GM18519 (cell line): ENCODE measurements around the gene CTNNA3.
A peak's percentile ranks its signal among the peaks of the same experiment; 100 is the strongest.
"Not testable (repeated sequence)": the region's sequence is repeated elsewhere in the genome, so short reads cannot be mapped to it uniquely, and the experiment has no call there.

Source experiments
- ATAC-seq: cut with Tn5 transposase; IDR thresholded peaks from one replicate; pipeline ENCODE4 v1.9.1; 2021; ENCODE audit warnings: mild to moderate bottlenecking, moderate library complexity; ENCODE audit not compliant: unreplicated experiment, low FRiP score

Gene CTNNA3

GRCh38 chr10:67696029-67696428 lies at the start of gene CTNNA3:
Gene CTNNA3 (minus strand): TSS chr10:67696195.
- peak; percentile 92 for ATAC-seq

- ATAC-seq: no peak
Measured at GRCh38 chr10:67735430-67735829, 39.4 kb upstream of the CTNNA3 start.

GRCh38 chr10:67733511-67733910 lies 37.5 kb upstream of the CTNNA3 start:
- no peak for ATAC-seq

GRCh38 chr10:67725567-67725966 lies 29.6 kb upstream of the CTNNA3 start:
- ATAC-seq: no peak

GRCh38 chr10:67723601-67724000 lies 27.6 kb upstream of the CTNNA3 start:
- no peak for ATAC-seq

- ATAC-seq: peak; percentile 96
Measured at GRCh38 chr10:67722113-67722512, 26.1 kb upstream of the CTNNA3 start.

- not testable (repeated sequence) for ATAC-seq
Measured at GRCh38 chr10:67716455-67716854, 20.5 kb upstream of the CTNNA3 start.

- ATAC-seq: no peak
Measured at GRCh38 chr10:67705921-67706320, 9.9 kb upstream of the CTNNA3 start.

GRCh38 chr10:67699613-67700270 lies 3.7 kb upstream of the CTNNA3 start:
- ATAC-seq: not testable (repeated sequence)

- no peak for ATAC-seq
Measured at GRCh38 chr10:67698164-67698563, 2.2 kb upstream of the CTNNA3 start.

- peak; percentile 73 for ATAC-seq
Measured at GRCh38 chr10:67697724-67698131, 1.7 kb upstream of the CTNNA3 start.

GRCh38 chr10:67696679-67697078 lies 684 bp upstream of the CTNNA3 start:
- no peak for ATAC-seq

- no peak for ATAC-seq
Measured at GRCh38 chr10:67695555-67695954, 440 bp downstream of the CTNNA3 start.

- not testable (repeated sequence) for ATAC-seq
Measured at GRCh38 chr10:67691861-67692260, 4.1 kb downstream of the CTNNA3 start.

- not testable (repeated sequence) for ATAC-seq
Measured at GRCh38 chr10:67690540-67690939, 5.5 kb downstream of the CTNNA3 start.

- not testable (repeated sequence) for ATAC-seq
Measured at GRCh38 chr10:67684140-67684539, 11.9 kb downstream of the CTNNA3 start.

GRCh38 chr10:67678335-67678974 lies 17.5 kb downstream of the CTNNA3 start:
- ATAC-seq: no peak

GRCh38 chr10:67676208-67676825 lies 19.7 kb downstream of the CTNNA3 start:
- no peak for ATAC-seq

- no peak for ATAC-seq
Measured at GRCh38 chr10:67670401-67670800, 25.6 kb downstream of the CTNNA3 start.

GRCh38 chr10:67669978-67670377 lies 26.0 kb downstream of the CTNNA3 start:
- ATAC-seq: no peak

GRCh38 chr10:67668448-67668847 lies 27.5 kb downstream of the CTNNA3 start:
- no peak for ATAC-seq

- no peak for ATAC-seq
Measured at GRCh38 chr10:67667035-67667425, 29.0 kb downstream of the CTNNA3 start.
